ES-I3 (cell line): ENCODE measurements around the gene ZSCAN23.
"Not testable (repeated sequence)": the region's sequence is repeated elsewhere in the genome, so short reads cannot be mapped to it uniquely, and the experiment has no call there.

ENCODE experiments used
- H3K36me3 ChIP-seq: 2 replicates; pipeline ENCODE4 v1.6.1; 2013; ENCODE audit warnings: mild to moderate bottlenecking, low read length, control low read depth, moderate library complexity; ENCODE audit not compliant: insufficient read depth
- H3K4me1 ChIP-seq: 2 replicates; pipeline ENCODE4 v1.6.1; 2013; ENCODE audit warnings: mild to moderate bottlenecking, control low read depth, low read length; ENCODE audit not compliant: insufficient read depth
- H3K9ac ChIP-seq: 2 replicates; pipeline ENCODE4 v1.6.1; 2013; ENCODE audit warnings: low read depth, mild to moderate bottlenecking, low read length, moderate library complexity
- H3K9me3 ChIP-seq: 2 replicates; pipeline ENCODE4 v1.6.1; 2013; ENCODE audit warnings: mild to moderate bottlenecking, low read length, moderate library complexity; ENCODE audit not compliant: control insufficient read depth, insufficient read depth

The ZSCAN23 gene

DNA sequence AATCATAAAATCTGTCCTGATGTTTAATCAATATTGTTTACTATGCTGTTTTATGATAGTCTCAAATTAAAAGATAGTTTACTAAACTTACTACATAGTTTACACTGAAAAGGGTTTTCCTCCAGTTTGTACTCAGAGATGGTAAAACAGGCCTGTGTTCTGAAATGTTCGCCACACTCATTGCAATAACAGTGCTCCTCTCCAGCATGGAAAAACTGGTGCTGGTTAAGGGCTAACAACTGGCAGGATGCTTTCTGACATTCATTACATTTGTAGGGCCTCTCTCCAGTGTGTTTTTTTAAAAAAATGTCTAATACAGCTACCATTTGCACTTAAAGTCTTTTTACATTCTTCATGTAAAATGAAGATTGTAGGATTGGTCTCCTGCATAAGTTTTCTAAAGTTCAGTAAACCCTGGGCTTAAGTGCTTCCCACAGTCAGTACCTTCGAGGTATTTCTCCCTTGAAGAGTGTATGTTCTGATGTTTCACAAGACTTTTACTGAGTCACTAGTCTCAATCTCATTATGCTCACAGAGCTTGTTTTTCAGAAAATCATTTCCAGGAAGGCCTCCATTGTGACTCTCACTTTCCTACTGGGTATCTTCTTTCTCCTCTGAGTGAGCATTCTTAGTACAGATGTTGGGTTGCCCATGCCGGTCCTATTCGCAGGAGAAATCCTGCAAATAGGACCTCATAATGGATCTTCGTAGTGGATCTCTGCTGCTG, 35.1 kb downstream of the ZSCAN23 start:
- H3K4me1 ChIP-seq: no peaks in the 10 kb centered on the region
- no peaks in the 10 kb centered on the region for H3K9me3 ChIP-seq
- no peaks in the 10 kb centered on the region for H3K36me3 ChIP-seq
- no peak overlapping the region for H3K9ac ChIP-seq

GRCh38 chr6:28407401-28407800, 35.9 kb downstream of the ZSCAN23 start:
- Histone ChIP-seq H3K36me3 (no peaks in the 10 kb centered on the region), H3K9me3 (no peaks in the 10 kb centered on the region), H3K9ac (no peak overlapping the region), H3K4me1 (no peaks in the 10 kb centered on the region)

DNA sequence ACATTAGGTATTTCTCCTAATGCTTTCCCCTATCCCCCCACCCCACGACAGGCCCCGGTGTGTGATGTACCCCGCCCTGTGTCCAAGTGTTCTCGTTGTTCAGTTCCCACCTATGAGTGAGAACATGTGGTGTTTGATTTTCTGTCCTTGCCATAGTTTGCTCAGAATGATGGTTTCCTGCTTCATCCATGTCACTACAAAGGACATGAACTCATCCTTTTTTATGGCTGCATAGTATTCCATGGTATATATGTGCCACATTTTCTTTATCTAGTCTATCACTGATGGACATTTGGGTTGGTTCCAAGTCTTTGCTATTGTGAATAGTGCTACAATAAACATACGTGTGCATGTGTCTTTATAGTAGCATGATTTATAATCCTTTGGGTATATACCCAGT, 39.4 kb downstream of the ZSCAN23 start:
- H3K4me1 ChIP-seq, H3K9me3 ChIP-seq, H3K9ac ChIP-seq, H3K36me3 ChIP-seq: not testable (repeated sequence)

DNA sequence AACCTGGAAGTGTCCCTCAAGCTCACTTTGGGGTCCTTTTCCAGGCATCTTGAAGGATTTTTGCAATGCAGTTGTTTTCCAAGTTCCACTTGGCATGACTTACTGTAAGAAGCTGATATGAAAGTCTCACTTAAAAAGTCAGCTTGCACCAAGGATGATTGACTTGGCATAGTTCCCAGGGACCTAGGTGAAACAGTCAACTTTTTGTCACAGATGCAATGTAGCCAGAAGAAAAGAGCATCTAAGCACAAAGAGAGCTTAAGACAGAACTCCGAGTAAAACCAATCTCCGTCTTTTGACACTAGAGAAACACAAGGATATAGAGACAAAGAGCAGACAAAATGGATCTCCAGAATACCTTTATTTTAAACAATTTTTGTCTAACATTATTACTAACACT, 41.1 kb downstream of the ZSCAN23 start:
- H3K4me1 ChIP-seq: no peaks in the 10 kb centered on the region
- H3K36me3 ChIP-seq: no peaks in the 10 kb centered on the region; the same call in 1 of the 2 replicates
- H3K9ac ChIP-seq: no peak overlapping the region
- H3K9me3 ChIP-seq: no peaks in the 10 kb centered on the region

DNA sequence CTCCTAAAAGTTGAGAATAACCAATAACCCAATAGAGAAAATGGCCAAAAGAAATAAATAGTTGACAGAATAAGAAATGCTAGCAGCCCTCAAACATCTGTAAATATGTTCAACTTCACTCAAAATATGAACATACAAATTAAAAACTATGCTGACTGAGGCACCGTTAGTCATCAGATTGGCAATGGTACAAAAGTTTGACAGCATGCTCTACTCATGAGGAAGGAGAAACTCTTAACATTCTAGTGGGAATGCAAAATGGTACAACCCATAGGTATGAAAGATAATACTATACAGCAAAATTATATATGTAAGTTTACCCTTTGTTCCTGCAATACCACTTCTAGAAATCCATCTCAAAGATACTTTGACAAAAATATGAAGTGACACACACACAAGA, 42.1 kb downstream of the ZSCAN23 start:
- no peaks in the 10 kb centered on the region; the same call in 1 of the 2 replicates for H3K36me3 ChIP-seq
- H3K9ac ChIP-seq: no peak overlapping the region
- no peaks in the 10 kb centered on the region for H3K4me1 ChIP-seq
- no peaks in the 10 kb centered on the region for H3K9me3 ChIP-seq

- Histone ChIP-seq H3K9ac (peak overlapping the region; percentile 87), H3K9me3 (no peaks in the 10 kb centered on the region), H3K4me1 (no peaks in the 10 kb centered on the region), H3K36me3 (no peaks in the 10 kb centered on the region; the same call in 1 of the 2 replicates)
Measured at GRCh38 chr6:28400122-28400451, 43.2 kb downstream of the ZSCAN23 start.

- no peaks in the 10 kb centered on the region for H3K4me1 ChIP-seq
- no peaks in the 10 kb centered on the region; the same call in 1 of the 2 replicates for H3K36me3 ChIP-seq
- no peaks in the 10 kb centered on the region for H3K9me3 ChIP-seq
- H3K9ac ChIP-seq: peak within 1 kb of the TSS; percentile 87
Measured at GRCh38 chr6:28399350-28400121, 43.8 kb downstream of the ZSCAN23 start, which contains the start of gene ZSCAN12. ZSCAN12 (minus strand) TSS chr6:28399747; CDS start chr6:28398405, 1,342 bp downstream.

GRCh38 chr6:28395918-28396317, 47.4 kb downstream of the ZSCAN23 start:
- H3K9me3 ChIP-seq: no peaks in the 10 kb centered on the region
- no peaks in the 10 kb centered on the region for H3K4me1 ChIP-seq
- no peak overlapping the region for H3K9ac ChIP-seq
- peaks cover 18% of the 10 kb centered on the region for H3K36me3 ChIP-seq

DNA sequence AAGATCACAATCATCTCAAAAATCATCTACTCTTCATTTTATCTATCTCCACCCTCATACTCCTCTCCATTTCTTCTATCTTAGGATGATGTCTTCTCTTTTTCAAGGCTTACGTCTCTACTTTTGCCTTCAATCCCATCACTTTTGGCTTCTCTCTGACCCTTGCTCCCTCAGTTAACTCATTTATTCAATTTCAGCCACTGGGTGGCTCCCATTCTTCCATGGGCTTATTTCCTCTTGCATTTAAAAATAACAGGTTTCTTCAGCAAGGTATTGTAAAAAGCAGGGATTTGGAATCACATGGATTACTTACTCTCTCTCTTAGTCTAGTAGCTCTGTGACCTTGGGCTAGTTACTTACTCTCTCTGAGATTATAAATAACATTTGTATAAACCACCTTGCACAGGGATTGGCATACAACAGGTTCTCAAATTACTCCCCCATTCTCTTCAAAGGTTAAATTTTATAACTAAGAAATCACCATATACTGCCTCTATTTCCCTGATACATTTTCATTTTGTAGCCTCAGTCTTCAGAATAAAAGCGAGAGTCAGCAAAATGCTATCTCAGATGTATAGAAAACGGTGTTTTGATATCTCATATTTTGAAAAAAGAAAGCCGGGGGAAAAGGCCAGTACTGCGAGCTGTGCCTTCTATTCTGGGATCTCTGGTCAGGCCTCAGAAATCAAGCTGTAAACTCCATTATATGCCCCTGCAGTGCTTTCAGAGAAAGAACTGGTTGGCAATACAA, 49.2 kb downstream of the ZSCAN23 start:
- no peak overlapping the region for H3K9ac ChIP-seq
- peaks cover 30% of the 10 kb centered on the region for H3K36me3 ChIP-seq
- no peaks in the 10 kb centered on the region for H3K4me1 ChIP-seq
- no peaks in the 10 kb centered on the region for H3K9me3 ChIP-seq

- H3K4me1 ChIP-seq: no peaks in the 10 kb centered on the region
- H3K9ac ChIP-seq: no peak overlapping the region
- H3K9me3 ChIP-seq: no peaks in the 10 kb centered on the region
- H3K36me3 ChIP-seq: peaks cover 33% of the 10 kb centered on the region
Measured at GRCh38 chr6:28390688-28391087, 52.6 kb downstream of the ZSCAN23 start.

DNA sequence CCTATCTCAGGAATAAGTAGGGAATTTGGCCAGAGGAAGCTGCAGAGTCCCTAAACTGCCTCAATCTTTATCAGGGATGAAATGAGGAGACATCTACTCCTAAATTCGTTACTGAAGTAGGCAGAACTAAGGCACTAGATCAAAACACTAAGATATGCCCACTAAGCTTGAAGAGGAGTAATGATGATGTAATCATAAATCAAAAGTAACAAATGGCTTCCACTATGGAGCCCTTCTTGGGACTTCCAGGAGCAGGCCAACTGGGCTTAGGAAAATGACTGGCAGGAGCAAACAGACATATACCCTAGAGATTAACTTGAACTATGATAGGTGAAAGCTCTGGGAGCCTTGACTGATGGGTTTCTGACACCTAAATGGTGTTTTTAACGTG, 59.2 kb downstream of the ZSCAN23 start:
- H3K4me1 ChIP-seq: no peaks in the 10 kb centered on the region
- 0 out of 2 replicates have a peak overlapping the region, but pooled peaks have one; percentile 60 for H3K9ac ChIP-seq
- peaks cover 20% of the 10 kb centered on the region for H3K36me3 ChIP-seq
- no peaks in the 10 kb centered on the region for H3K9me3 ChIP-seq

GRCh38 chr6:28383235-28384142, 59.8 kb downstream of the ZSCAN23 start:
- H3K4me1 ChIP-seq: no peaks in the 10 kb centered on the region
- peaks cover 17% of the 10 kb centered on the region for H3K36me3 ChIP-seq
- H3K9me3 ChIP-seq: peaks cover 3% of the 10 kb centered on the region; the same call in 1 of the 2 replicates
- H3K9ac ChIP-seq: peak overlapping the region; percentile 60
